Measurements from ENCODE around the gene IL20RA. TPM values are rescaled to one million over a fixed set of nuclear protein-coding genes. Genes with fewer than 3 reads are reported as not detected.

IL20RA gene
- polyA plus RNA-seq, 1 of the 3 experiments (the other 2 are of a cell fraction) = 0.10 TPM

DNA sequence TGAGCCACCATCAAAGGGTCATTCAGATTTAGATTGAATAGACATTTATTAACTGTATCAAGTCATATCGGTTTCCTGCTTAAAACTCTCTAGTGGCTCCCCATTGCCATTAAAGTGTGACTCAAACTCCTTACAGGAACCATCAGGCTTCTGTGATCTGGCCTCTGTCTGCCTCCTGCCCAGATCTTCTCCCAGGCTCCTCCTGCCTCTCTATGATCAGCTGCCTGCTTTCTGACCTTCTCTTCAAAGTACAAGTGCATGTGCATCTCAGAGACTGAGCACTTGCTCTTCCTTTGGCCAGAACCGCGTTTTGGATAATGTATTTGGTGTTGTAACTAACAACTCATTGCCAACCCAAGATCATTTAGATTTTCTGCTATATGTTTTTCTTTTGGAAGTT is 52.7 kb downstream of the IL20RA start:
- no peak for DNase-seq
- no peak overlapping the region for H2AFZ ChIP-seq (ENCODE audit: low read depth)
- H3K27ac ChIP-seq (ENCODE audit: low read depth in 2 of 2, low read length in 1 of 2) = peak overlapping the region in 1 of 2 experiments; percentile 89; a peak in 2 of 4 replicates
- no peaks in the 10 kb centered on the region for H3K9me3 ChIP-seq
- H3K4me2 ChIP-seq = no peak overlapping the region
- no peak overlapping the region for H3K9ac ChIP-seq
- peaks cover 0 to 25% of the 10 kb centered on the region in 2 experiments; a peak in 2 of 4 replicates for H3K4me1 ChIP-seq (ENCODE audit: control insufficient read depth in 1 of 2, insufficient read depth in 2 of 2, low read depth in 1 of 2, low read length in 1 of 2)
- no peaks in the 10 kb centered on the region for H3K36me3 ChIP-seq (replicated peaks in 1 of 2; ENCODE audit: control insufficient read depth in 1 of 2, insufficient read depth in 2 of 2, low read length in 1 of 2)
- CTCF ChIA-PET = interaction anchor here (1.0 kb wide), 1 partner anchor 20 kb away, joined by 3 read pairs; no protein-coding TSS in a partner anchor
- H3K4me3 ChIP-seq (ENCODE audit: low read depth in 2 of 2, low read length in 1 of 2) = no peak overlapping the region
- H4K20me1 ChIP-seq (ENCODE audit: insufficient read depth) = no peaks in the 10 kb centered on the region
- no peaks in the 10 kb centered on the region for H3F3A ChIP-seq (replicated peaks; ENCODE audit: insufficient read depth)
- TF ChIP-seq, protein P1, sequence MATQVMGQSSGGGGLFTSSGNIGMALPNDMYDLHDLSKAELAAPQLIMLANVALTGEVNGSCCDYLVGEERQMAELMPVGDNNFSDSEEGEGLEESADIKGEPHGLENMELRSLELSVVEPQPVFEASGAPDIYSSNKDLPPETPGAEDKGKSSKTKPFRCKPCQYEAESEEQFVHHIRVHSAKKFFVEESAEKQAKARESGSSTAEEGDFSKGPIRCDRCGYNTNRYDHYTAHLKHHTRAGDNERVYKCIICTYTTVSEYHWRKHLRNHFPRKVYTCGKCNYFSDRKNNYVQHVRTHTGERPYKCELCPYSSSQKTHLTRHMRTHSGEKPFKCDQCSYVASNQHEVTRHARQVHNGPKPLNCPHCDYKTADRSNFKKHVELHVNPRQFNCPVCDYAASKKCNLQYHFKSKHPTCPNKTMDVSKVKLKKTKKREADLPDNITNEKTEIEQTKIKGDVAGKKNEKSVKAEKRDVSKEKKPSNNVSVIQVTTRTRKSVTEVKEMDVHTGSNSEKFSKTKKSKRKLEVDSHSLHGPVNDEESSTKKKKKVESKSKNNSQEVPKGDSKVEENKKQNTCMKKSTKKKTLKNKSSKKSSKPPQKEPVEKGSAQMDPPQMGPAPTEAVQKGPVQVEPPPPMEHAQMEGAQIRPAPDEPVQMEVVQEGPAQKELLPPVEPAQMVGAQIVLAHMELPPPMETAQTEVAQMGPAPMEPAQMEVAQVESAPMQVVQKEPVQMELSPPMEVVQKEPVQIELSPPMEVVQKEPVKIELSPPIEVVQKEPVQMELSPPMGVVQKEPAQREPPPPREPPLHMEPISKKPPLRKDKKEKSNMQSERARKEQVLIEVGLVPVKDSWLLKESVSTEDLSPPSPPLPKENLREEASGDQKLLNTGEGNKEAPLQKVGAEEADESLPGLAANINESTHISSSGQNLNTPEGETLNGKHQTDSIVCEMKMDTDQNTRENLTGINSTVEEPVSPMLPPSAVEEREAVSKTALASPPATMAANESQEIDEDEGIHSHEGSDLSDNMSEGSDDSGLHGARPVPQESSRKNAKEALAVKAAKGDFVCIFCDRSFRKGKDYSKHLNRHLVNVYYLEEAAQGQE (IDR thresholded peaks at IDR 0.05; ENCODE audit: low read depth, low read length) = no peak
- TF ChIP-seq EP300 (IDR thresholded peaks at IDR 0.05; ENCODE audit: borderline replicate concordance in 1 of 2, low read depth in 1 of 2, low read length in 1 of 2) (no peak), TAF1 (IDR thresholded peaks at IDR 0.05; ENCODE audit: borderline replicate concordance, low read depth, low read length) (no peak), NRF1 (IDR thresholded peaks at IDR 0.05; ENCODE audit: low read depth, low read length) (no peak), CHD2 (IDR thresholded peaks at IDR 0.05; ENCODE audit: low read length, partially characterized antibody) (no peak), GATA2 (CRISPR knock-in tag; IDR thresholded peaks at IDR 0.05) (no peak)
- POLR2A ChIA-PET = interaction anchor here (0.5 to 4.6 kb wide), 5 partner anchors 12 to 70 kb away, joined by 3 to 66 read pairs (median 48); partner anchors contain the start of gene SLC35D3
- peaks cover 9% of the 10 kb centered on the region; the same call in 1 of the 2 replicates for H3K27me3 ChIP-seq (ENCODE audit: insufficient read depth)
- H3K9me2 ChIP-seq = no peaks in the 10 kb centered on the region
- 57% methylated on average over 3 of the region's 3 CpGs for WGBS (ENCODE audit: low lambda C conversion rate)
- no peaks in the 10 kb centered on the region for H3K79me2 ChIP-seq (ENCODE audit: insufficient read depth)

DNA sequence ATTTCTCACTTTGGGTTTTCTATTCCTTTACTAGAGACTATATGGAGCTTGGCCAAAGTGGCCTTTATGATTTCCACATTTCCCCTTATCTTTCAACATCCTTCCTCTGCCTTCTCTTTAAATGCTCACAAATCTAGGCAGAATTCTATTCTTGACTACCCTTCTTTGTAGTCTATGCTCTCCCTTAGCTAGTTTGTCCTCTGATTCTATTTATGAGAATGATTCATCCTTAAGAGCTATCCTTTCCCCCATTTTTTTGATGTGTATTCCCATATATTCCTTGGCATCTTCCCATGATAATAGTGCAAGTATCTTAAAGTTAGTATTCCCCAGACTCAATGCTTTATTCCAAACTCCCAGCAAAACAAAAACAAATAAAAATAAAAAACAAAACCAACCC is 53.1 kb downstream of the IL20RA start:
- no peaks in the 10 kb centered on the region for H3K36me3 ChIP-seq (replicated peaks in 1 of 2; ENCODE audit: control insufficient read depth in 1 of 2, insufficient read depth in 2 of 2, low read length in 1 of 2)
- peaks cover 0 to 25% of the 10 kb centered on the region in 2 experiments; a peak in 2 of 4 replicates for H3K4me1 ChIP-seq (ENCODE audit: control insufficient read depth in 1 of 2, insufficient read depth in 2 of 2, low read depth in 1 of 2, low read length in 1 of 2)
- H3K4me2 ChIP-seq = no peak overlapping the region
- H2AFZ ChIP-seq (ENCODE audit: low read depth) = no peak overlapping the region
- ChIA-PET CTCF (interaction anchor here (1.0 kb wide), 1 partner anchor 20 kb away, joined by 3 read pairs; no protein-coding TSS in a partner anchor), POLR2A (interaction anchor here (0.5 to 4.6 kb wide), 5 partner anchors 11 to 69 kb away, joined by 3 to 66 read pairs (median 48); partner anchors contain the start of gene SLC35D3)
- no peaks in the 10 kb centered on the region for H4K20me1 ChIP-seq (ENCODE audit: insufficient read depth)
- peak overlapping the region in 1 of 2 experiments; percentile 89; a peak in 2 of 4 replicates for H3K27ac ChIP-seq (ENCODE audit: low read depth in 2 of 2, low read length in 1 of 2)
- peaks cover 9% of the 10 kb centered on the region; the same call in 1 of the 2 replicates for H3K27me3 ChIP-seq (ENCODE audit: insufficient read depth)
- H3F3A ChIP-seq (replicated peaks; ENCODE audit: insufficient read depth) = no peaks in the 10 kb centered on the region
- no peak overlapping the region; a peak in 1 of 4 replicates for H3K4me3 ChIP-seq (ENCODE audit: low read depth in 2 of 2, low read length in 1 of 2)
- no peak for DNase-seq
- TF ChIP-seq, protein P2, sequence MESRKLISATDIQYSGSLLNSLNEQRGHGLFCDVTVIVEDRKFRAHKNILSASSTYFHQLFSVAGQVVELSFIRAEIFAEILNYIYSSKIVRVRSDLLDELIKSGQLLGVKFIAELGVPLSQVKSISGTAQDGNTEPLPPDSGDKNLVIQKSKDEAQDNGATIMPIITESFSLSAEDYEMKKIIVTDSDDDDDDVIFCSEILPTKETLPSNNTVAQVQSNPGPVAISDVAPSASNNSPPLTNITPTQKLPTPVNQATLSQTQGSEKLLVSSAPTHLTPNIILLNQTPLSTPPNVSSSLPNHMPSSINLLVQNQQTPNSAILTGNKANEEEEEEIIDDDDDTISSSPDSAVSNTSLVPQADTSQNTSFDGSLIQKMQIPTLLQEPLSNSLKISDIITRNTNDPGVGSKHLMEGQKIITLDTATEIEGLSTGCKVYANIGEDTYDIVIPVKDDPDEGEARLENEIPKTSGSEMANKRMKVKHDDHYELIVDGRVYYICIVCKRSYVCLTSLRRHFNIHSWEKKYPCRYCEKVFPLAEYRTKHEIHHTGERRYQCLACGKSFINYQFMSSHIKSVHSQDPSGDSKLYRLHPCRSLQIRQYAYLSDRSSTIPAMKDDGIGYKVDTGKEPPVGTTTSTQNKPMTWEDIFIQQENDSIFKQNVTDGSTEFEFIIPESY (IDR thresholded peaks at IDR 0.05; ENCODE audit: borderline replicate concordance, low read depth) = no peak
- TF ChIP-seq JUND (IDR thresholded peaks at IDR 0.05) (no peak), TEAD4 (IDR thresholded peaks at IDR 0.05; ENCODE audit: borderline replicate concordance, insufficient read depth) (no peak), EZH2phosphoT487 (IDR thresholded peaks at IDR 0.05; ENCODE audit: borderline replicate concordance, low read depth) (no peak), CHD2 (IDR thresholded peaks at IDR 0.05; ENCODE audit: low read length, partially characterized antibody) (no peak), NFIC (IDR thresholded peaks at IDR 0.05; ENCODE audit: borderline replicate concordance) (no peak), MXI1 (IDR thresholded peaks at IDR 0.05; ENCODE audit: low read depth, low read length) (no peak), FOXJ3 (CRISPR knock-in tag; IDR thresholded peaks at IDR 0.05) (no peak), EP300 (IDR thresholded peaks at IDR 0.05; ENCODE audit: borderline replicate concordance in 1 of 2, low read depth in 1 of 2, low read length in 1 of 2) (no peak)
- TF ChIP-seq, protein P3, sequence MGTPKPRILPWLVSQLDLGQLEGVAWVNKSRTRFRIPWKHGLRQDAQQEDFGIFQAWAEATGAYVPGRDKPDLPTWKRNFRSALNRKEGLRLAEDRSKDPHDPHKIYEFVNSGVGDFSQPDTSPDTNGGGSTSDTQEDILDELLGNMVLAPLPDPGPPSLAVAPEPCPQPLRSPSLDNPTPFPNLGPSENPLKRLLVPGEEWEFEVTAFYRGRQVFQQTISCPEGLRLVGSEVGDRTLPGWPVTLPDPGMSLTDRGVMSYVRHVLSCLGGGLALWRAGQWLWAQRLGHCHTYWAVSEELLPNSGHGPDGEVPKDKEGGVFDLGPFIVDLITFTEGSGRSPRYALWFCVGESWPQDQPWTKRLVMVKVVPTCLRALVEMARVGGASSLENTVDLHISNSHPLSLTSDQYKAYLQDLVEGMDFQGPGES (IDR thresholded peaks at IDR 0.05; ENCODE audit: low read depth, low read length) = no peak
- TF ChIP-seq, protein P4, sequence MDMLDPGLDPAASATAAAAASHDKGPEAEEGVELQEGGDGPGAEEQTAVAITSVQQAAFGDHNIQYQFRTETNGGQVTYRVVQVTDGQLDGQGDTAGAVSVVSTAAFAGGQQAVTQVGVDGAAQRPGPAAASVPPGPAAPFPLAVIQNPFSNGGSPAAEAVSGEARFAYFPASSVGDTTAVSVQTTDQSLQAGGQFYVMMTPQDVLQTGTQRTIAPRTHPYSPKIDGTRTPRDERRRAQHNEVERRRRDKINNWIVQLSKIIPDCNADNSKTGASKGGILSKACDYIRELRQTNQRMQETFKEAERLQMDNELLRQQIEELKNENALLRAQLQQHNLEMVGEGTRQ (IDR thresholded peaks at IDR 0.05; ENCODE audit: borderline replicate concordance, low read depth, low read length) = no peak
- no peaks in the 10 kb centered on the region for H3K9me2 ChIP-seq
- no peaks in the 10 kb centered on the region for H3K79me2 ChIP-seq (ENCODE audit: insufficient read depth)
- no peaks in the 10 kb centered on the region for H3K9me3 ChIP-seq
- H3K9ac ChIP-seq = no peak overlapping the region

Measured in SK-N-SH (cell line).